HCT116 (cell line): ENCODE measurements around the gene NXF1.

Experiments
- CEBPB ChIP-seq: IDR thresholded peaks from 2 replicates; pipeline ENCODE4 v1.6.1; 2012; ENCODE audit warnings: low read depth
- CTCF ChIP-seq, 3 experiments: fragments of 200-600 bp in 1 of 3; sonication (generic) in 1 of 3; IDR thresholded peaks in 2 of 3; conservative IDR thresholded peaks in 1 of 3; 2 replicates each; pipeline ENCODE4 v1.5.1; 2012 to 2017; ENCODE audit warnings: low read depth in 2 of 3, low read length in 2 of 3, antibody characterized with exemption in 1 of 3, borderline replicate concordance in 1 of 3, control low read depth in 1 of 3, mild to moderate bottlenecking in 1 of 3, mixed read lengths in 1 of 3, mixed run types in 1 of 3, moderate library complexity in 1 of 3; ENCODE audit not compliant: insufficient read depth in 1 of 3
- EZH2 ChIP-seq: fragments of 200-600 bp; sonication (generic); IDR thresholded peaks from 2 replicates; pipeline ENCODE4 v1.6.1; 2017; ENCODE audit warnings: antibody characterized with exemption, mixed run types
- EZH2phosphoT487 ChIP-seq: fragments of 200-600 bp; IDR thresholded peaks from 2 replicates; pipeline ENCODE4 v1.6.1; 2018; ENCODE audit warnings: antibody characterized with exemption, borderline replicate concordance
- MAX ChIP-seq: IDR thresholded peaks from 2 replicates; pipeline ENCODE4 v1.6.1; 2012
- POLR2A ChIP-seq: IDR thresholded peaks from 2 replicates; pipeline ENCODE4 v1.7.0; 2011; ENCODE audit warnings: borderline replicate concordance; ENCODE audit not compliant: insufficient read depth, insufficient read length; ENCODE audit errors: extremely low read depth
- POLR2AphosphoS5 ChIP-seq: IDR thresholded peaks from 2 replicates; pipeline ENCODE4 v1.6.1; 2011; ENCODE audit warnings: mild to moderate bottlenecking, low read depth, low read length, moderate library complexity
- RAD21 ChIP-seq: IDR thresholded peaks from 2 replicates; pipeline ENCODE4 v1.6.1; 2012; ENCODE audit warnings: low read depth, mild to moderate bottlenecking
- REST ChIP-seq: IDR thresholded peaks from 2 replicates; pipeline ENCODE4 v1.6.1; 2012; ENCODE audit warnings: low read depth
- ZBTB33 ChIP-seq: IDR thresholded peaks from 2 replicates; pipeline ENCODE4 v1.6.1; 2011; ENCODE audit warnings: mild to moderate bottlenecking, low read length, moderate library complexity; ENCODE audit not compliant: insufficient replicate concordance; ENCODE audit errors: extremely low read depth

GRCh38 chr11:62843466-62843865 lies 38.2 kb upstream of the NXF1 start:
- TF ChIP-seq CTCF (IDR thresholded peaks at IDR 0.05 in 2 of 3, conservative IDR thresholded peaks at IDR 0.05 in 1 of 3; ENCODE audit: borderline replicate concordance in 1 of 3, insufficient read depth in 1 of 3, low read depth in 2 of 3, low read length in 2 of 3) (no peak), MAX (no peak), CEBPB (no peak), EZH2phosphoT487 (no peak), POLR2A (no peak), REST (no peak), RAD21 (no peak), ZBTB33 (no peak), POLR2AphosphoS5 (no peak), EZH2 (no peak)
